ENCODE measurements around the gene KDM4D. TPM values are rescaled to one million over a fixed set of nuclear protein-coding genes. Genes with fewer than 3 reads are reported as not detected.

Gene KDM4D
- polyA plus RNA-seq, 3 donors, result 0.03 to 0.16 TPM; not detected in 1

GRCh38 chr11:94993400-94993943 is 20.0 kb downstream of the KDM4D start:
- no peak for DNase-seq
- WGBS (ENCODE audit: insufficient coverage), result no CpG with 5 or more reads among the region's 2 CpGs
- Histone ChIP-seq H2AFZ (ENCODE audit: insufficient read depth, low read depth, low read length, poor library complexity, severe bottlenecking) (no peak overlapping the region), H4K20me1 (ENCODE audit: insufficient read depth, low read length) (no peaks in the 10 kb centered on the region), H3K27ac (ENCODE audit: low read depth in 1 of 2, low read length in 2 of 2) (no peak overlapping the region), H3K27me3 (ENCODE audit: control insufficient read depth in 2 of 2, insufficient read depth in 2 of 2, low read length in 2 of 2) (peaks cover 2 to 4% of the 10 kb centered on the region in 2 donors), H3K36me3 (replicated peaks in 1 of 2; ENCODE audit: control insufficient read depth in 1 of 2, insufficient read depth in 2 of 2, low read length in 2 of 2) (no peaks in the 10 kb centered on the region), H3K4me2 (replicated peaks; ENCODE audit: extremely low read depth, low read length, poor library complexity, severe bottlenecking) (no peak overlapping the region), H3K79me2 (ENCODE audit: insufficient read depth, low read length) (no peaks in the 10 kb centered on the region), H3K9me3 (replicated peaks in 1 of 2; ENCODE audit: control insufficient read depth in 1 of 2, insufficient read depth in 1 of 2, low read length in 2 of 2) (no peaks in the 10 kb centered on the region), H3K4me1 (ENCODE audit: control insufficient read depth in 1 of 2, insufficient read depth in 2 of 2, low read length in 2 of 2) (no peaks in the 10 kb centered on the region), H3K9ac (ENCODE audit: insufficient read depth, low read length, poor library complexity, severe bottlenecking) (no peak overlapping the region), H3K4me3 (replicated peaks in 1 of 3; ENCODE audit: low read depth in 2 of 3, low read length in 3 of 3) (no peak overlapping the region)
- TF ChIP-seq CTCF (IDR thresholded peaks at IDR 0.05), result no peak
- H3K27me3 Mint-ChIP-seq (ENCODE audit: low read depth in 3 of 3), result peaks cover 0 to 5% (median 3%) of the 10 kb centered on the region in 3 donors
- H3K9me3 Mint-ChIP-seq, result peaks cover 0 to 7% (median 1%) of the 10 kb centered on the region in 7 donors
- intact Hi-C loops (cut with micrococcal nuclease), result no loop called here
- no peak overlapping the region for H3K4me3 Mint-ChIP-seq
- no peaks in the 10 kb centered on the region for H3K4me1 Mint-ChIP-seq
- H3K36me3 Mint-ChIP-seq, result no peaks in the 10 kb centered on the region
- no peak overlapping the region for H3K27ac Mint-ChIP-seq

- 100% methylated on average over 2 of the region's 6 CpGs for WGBS (ENCODE audit: insufficient coverage)
- Histone ChIP-seq H2AFZ (ENCODE audit: insufficient read depth, low read depth, low read length, poor library complexity, severe bottlenecking) (no peak overlapping the region), H3K27ac (ENCODE audit: low read depth in 1 of 2, low read length in 2 of 2) (no peak overlapping the region), H3K36me3 (replicated peaks in 1 of 2; ENCODE audit: control insufficient read depth in 1 of 2, insufficient read depth in 2 of 2, low read length in 2 of 2) (no peaks in the 10 kb centered on the region), H3K27me3 (ENCODE audit: control insufficient read depth in 2 of 2, insufficient read depth in 2 of 2, low read length in 2 of 2) (no peaks in the 10 kb centered on the region), H3K4me2 (replicated peaks; ENCODE audit: extremely low read depth, low read length, poor library complexity, severe bottlenecking) (no peak overlapping the region), H4K20me1 (ENCODE audit: insufficient read depth, low read length) (no peaks in the 10 kb centered on the region), H3K4me1 (ENCODE audit: control insufficient read depth in 1 of 2, insufficient read depth in 2 of 2, low read length in 2 of 2) (no peaks in the 10 kb centered on the region), H3K9me3 (replicated peaks in 1 of 2; ENCODE audit: control insufficient read depth in 1 of 2, insufficient read depth in 1 of 2, low read length in 2 of 2) (no peaks in the 10 kb centered on the region), H3K79me2 (ENCODE audit: insufficient read depth, low read length) (no peaks in the 10 kb centered on the region), H3K4me3 (replicated peaks in 1 of 3; ENCODE audit: low read depth in 2 of 3, low read length in 3 of 3) (no peak overlapping the region), H3K9ac (ENCODE audit: insufficient read depth, low read length, poor library complexity, severe bottlenecking) (no peak overlapping the region)
- H3K36me3 Mint-ChIP-seq, result no peaks in the 10 kb centered on the region
- TF ChIP-seq CTCF (IDR thresholded peaks at IDR 0.05), result no peak
- no peaks in the 10 kb centered on the region for H3K4me1 Mint-ChIP-seq
- intact Hi-C loops (cut with micrococcal nuclease), result no loop called here
- peaks cover 2 to 12% (median 4%) of the 10 kb centered on the region in 7 donors for H3K9me3 Mint-ChIP-seq
- H3K4me3 Mint-ChIP-seq, result no peak overlapping the region
- peaks cover 0 to 2% (median 0%) of the 10 kb centered on the region in 3 donors for H3K27me3 Mint-ChIP-seq (ENCODE audit: low read depth in 3 of 3)
- DNase-seq, result no peak
- no peak overlapping the region for H3K27ac Mint-ChIP-seq
Observed at GRCh38 chr11:94997437-94997836, 23.9 kb downstream of the KDM4D start.

Data from CD14-positive monocyte (primary cell).